AG04450 (cell line): ENCODE results near the gene TBCD. TPM values are rescaled to one million over a fixed set of nuclear protein-coding genes. Genes with fewer than 3 reads are reported as not detected.

Experiments used
- CTCF ChIA-PET: fragments of 300-600, 350-600 bp; formaldehyde crosslinking; extraction: SDS; loops from one replicate; lab custom pipeline; 2022; ENCODE audit warnings: antibody characterized with exemption, inconsistent platforms; lab: Charles Lee
- POLR2A ChIA-PET: fragments of 350-600 bp; formaldehyde crosslinking; extraction: SDS; loops from one replicate; lab custom pipeline; 2021; ENCODE audit warnings: antibody characterized with exemption, inconsistent platforms; lab: Yijun Ruan, JAX
- DNase-seq: peaks from one replicate; pipeline ENCODE4 v3.0.0-alpha.2; 2011; ENCODE audit warnings: low read depth, low spot score
- H3K27ac ChIP-seq: one replicate; pipeline ENCODE4 v1.5.1; 2012; ENCODE audit warnings: low read depth, low read length, control low read depth
- H3K27me3 ChIP-seq: one replicate; pipeline ENCODE4 v1.6.0; 2012; ENCODE audit warnings: low read length; ENCODE audit not compliant: control insufficient read depth, insufficient read depth
- H3K4me3 ChIP-seq: 2 replicates; pipeline ENCODE4 v1.5.1; 2011; ENCODE audit warnings: mild to moderate bottlenecking, low read depth, low read length, control low read depth
- H3K9me3 ChIP-seq: 2 replicates; pipeline ENCODE4 v1.5.1; 2012; ENCODE audit warnings: low read length; ENCODE audit not compliant: control insufficient read depth, insufficient read depth
- polyA plus RNA-seq: library from polyadenylated mRNA; depleted of rRNA; stranded (reverse); fragments of >200 nt; gene quantifications from 2 replicates; pipeline ENCODE4 v1.2.3, GENCODE V29; 2011
- TF ChIP-seq, protein P1 (sequence below): IDR thresholded peaks from 2 replicates; pipeline ENCODE4 v1.5.1; 2011; ENCODE audit warnings: low read depth, low read length, control low read depth, inconsistent platforms

Gene TBCD
- polyA plus RNA-seq, 1 experiment = 28.5 TPM

GRCh38 chr17:82976982-82977488 is 225.2 kb downstream of the TBCD start:
- TF ChIP-seq, protein P1, sequence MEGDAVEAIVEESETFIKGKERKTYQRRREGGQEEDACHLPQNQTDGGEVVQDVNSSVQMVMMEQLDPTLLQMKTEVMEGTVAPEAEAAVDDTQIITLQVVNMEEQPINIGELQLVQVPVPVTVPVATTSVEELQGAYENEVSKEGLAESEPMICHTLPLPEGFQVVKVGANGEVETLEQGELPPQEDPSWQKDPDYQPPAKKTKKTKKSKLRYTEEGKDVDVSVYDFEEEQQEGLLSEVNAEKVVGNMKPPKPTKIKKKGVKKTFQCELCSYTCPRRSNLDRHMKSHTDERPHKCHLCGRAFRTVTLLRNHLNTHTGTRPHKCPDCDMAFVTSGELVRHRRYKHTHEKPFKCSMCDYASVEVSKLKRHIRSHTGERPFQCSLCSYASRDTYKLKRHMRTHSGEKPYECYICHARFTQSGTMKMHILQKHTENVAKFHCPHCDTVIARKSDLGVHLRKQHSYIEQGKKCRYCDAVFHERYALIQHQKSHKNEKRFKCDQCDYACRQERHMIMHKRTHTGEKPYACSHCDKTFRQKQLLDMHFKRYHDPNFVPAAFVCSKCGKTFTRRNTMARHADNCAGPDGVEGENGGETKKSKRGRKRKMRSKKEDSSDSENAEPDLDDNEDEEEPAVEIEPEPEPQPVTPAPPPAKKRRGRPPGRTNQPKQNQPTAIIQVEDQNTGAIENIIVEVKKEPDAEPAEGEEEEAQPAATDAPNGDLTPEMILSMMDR = no peak
- no peak overlapping the region for H3K4me3 ChIP-seq
- H3K27ac ChIP-seq = no peak overlapping the region
- H3K27me3 ChIP-seq = no peaks in the 10 kb centered on the region
- DNase-seq = no peak
- ChIA-PET POLR2A (no interaction called here), CTCF (no interaction called here)
- peaks cover 12% of the 10 kb centered on the region; the same call in 1 of the 2 replicates for H3K9me3 ChIP-seq

DNA sequence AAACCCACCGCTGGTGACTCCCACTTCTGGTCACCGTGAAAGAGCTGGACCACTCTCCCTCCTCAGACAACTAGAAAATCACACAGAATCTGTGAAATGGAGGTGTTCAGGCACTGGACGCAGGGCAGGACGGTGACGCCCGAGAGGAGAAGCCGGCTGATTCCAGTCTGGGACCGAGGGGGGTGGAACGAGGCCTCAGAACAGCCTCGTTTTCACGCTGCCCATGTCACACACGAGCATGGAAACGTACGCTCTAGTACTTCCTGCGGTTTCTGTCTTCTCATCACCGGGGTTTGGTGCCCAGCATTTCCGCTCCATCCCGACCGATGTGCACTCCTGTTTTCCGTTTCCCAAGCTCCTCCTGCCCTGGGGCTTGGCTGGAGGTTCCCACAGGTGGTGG is 225.7 kb downstream of the TBCD start:
- TF ChIP-seq, protein P1 = no peak
- CTCF ChIA-PET = no interaction called here
- no peaks in the 10 kb centered on the region for H3K27me3 ChIP-seq
- no peak overlapping the region for H3K4me3 ChIP-seq
- POLR2A ChIA-PET = no interaction called here
- no peak overlapping the region for H3K27ac ChIP-seq
- no peak for DNase-seq
- H3K9me3 ChIP-seq = peaks cover 12% of the 10 kb centered on the region; the same call in 1 of the 2 replicates

DNA sequence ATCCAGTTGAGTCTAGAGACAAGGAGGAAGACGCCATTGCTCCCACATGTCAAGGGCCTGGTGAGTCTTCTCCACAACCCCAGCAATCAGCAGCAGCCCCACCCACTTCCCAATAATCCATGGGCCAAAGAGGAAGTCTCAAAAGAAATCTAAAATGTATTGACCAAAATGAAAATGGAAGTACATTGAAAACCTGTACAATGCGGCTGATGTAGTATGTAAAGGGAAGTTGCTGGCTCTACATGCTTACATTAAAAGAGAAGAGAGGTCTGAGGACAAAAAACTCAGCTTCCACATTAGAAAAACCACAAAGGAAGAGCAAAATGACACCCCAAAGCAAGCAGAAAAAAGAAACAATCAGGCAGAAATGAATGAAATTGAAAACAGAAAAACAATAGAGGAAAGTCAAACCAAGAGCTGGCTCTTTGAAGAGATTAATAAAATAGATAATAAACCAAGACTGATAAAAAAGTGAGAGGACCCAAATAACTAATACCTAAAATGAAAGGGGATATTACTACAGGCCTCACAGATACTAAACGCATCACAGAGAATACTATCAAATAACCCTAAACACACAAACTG is 227.0 kb downstream of the TBCD start:
- H3K27me3 ChIP-seq = no peaks in the 10 kb centered on the region
- TF ChIP-seq, protein P1 = no peak
- ChIA-PET CTCF (no interaction called here), POLR2A (no interaction called here)
- H3K4me3 ChIP-seq = no peak overlapping the region
- DNase-seq = no peak
- H3K27ac ChIP-seq = no peak overlapping the region
- H3K9me3 ChIP-seq = peaks cover 4% of the 10 kb centered on the region; the same call in 1 of the 2 replicates

- H3K4me3 ChIP-seq = no peak overlapping the region
- POLR2A ChIA-PET = no interaction called here
- no peaks in the 10 kb centered on the region for H3K27me3 ChIP-seq
- H3K9me3 ChIP-seq = peaks cover 2% of the 10 kb centered on the region; the same call in 1 of the 2 replicates
- DNase-seq = no peak
- H3K27ac ChIP-seq = no peak overlapping the region
- TF ChIP-seq, protein P1 = no peak
- CTCF ChIA-PET = no interaction called here
Observed at GRCh38 chr17:82979718-82980117, 227.9 kb downstream of the TBCD start.

GRCh38 chr17:82980632-82981031 is 228.8 kb downstream of the TBCD start:
- no peak for DNase-seq
- Histone ChIP-seq H3K4me3 (no peak overlapping the region), H3K9me3 (peaks cover 2% of the 10 kb centered on the region; the same call in 1 of the 2 replicates), H3K27ac (no peak overlapping the region), H3K27me3 (no peaks in the 10 kb centered on the region)
- ChIA-PET POLR2A (no interaction called here), CTCF (no interaction called here)
- TF ChIP-seq, protein P1 = no peak
